Colon (tissue), 2 donors: ENCODE measurements around the gene CHCHD4.

ENCODE experiments used
- FAIRE-seq: peaks from 2 replicates; lab custom pipeline; 2012; peaks lifted over from hg19 to GRCh38; lab: Jason Lieb, UNC
- donor health status: control.
- donor health status: control.

CHCHD4 gene

DNA sequence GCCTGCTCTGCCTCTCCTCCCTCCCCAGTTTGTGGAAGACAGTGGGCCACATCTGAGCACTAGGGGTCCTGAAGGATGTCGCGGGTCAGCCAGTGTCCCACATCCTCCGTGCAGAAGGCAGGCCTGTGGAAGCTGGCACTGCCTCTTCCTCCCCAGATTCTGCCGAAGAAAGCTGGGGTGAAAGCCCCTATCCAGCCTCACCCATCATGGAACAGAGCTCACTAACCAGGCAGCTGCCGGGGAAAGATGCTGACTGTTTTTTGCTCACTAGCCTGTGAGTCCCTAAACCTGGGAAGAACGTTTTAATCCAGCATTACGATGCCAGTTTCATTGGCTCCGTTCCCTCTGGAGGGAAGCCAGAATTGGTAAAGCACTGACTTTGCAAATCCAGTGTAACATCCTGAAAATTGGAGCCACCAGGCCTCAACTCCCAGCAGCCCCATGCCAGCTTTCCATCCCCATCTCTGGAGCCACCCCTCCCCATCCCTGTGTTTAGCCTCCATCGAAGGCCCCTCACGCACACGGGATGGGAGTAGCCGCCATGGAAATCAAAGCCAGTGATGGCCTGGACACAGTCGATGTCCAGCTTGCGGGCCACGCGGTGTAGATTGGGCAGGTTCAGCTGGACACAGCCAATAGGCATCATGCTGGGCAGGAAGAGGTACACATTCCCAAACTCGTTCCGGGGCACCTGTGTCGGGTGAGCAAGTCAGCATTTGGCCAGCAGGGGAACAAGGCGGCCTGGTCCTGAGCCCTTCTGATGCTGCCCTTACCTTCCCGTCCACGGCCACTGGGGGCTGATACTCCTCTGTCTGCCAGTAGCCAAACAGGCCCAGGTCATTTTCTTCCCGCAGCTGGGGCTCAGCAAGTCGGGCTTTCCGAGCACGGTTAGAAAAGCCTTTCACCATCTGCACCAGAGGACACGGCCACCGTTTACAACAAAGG lies 23.6 kb upstream of the CHCHD4 start:
- no peak for FAIRE-seq

DNA sequence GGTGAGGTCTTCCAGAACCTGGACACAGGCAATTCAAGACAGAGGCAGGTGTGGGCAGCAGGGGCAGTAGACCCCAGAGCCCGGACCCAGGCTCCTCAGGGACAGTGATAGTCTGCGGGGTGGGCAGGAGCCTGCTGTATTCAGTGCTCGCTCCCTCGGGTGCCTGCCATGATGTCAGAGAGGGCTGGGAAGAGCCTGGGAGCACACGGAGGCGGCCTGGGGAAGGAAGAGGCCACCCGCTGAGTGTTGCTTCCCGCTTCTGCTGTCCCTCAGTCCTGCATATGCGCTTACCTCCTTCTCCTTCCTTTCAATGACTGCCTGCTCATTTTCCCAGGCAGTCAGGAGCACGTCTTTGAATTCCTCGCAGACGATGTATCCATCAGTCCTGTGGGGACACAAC lies 22.9 kb upstream of the CHCHD4 start:
- FAIRE-seq: no peak

DNA sequence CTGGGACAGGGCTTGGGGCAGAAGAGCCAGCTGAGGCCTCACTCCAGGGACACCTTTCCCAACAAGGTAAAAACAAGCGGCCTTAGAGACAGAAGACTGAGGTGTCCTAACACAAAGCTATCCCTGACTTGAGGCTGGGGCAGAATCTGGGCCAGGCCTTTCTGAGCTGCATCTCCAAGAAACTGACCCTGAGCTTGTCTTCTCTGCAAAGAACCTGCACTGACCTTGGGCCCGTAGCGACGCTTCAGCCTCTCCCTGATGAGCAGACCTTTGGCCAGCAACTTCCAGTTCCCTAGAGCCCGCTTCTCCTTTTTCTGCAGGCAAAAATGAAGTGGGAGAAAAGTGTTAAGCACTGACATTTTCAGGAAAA lies 22.4 kb upstream of the CHCHD4 start:
- no peak for FAIRE-seq

DNA sequence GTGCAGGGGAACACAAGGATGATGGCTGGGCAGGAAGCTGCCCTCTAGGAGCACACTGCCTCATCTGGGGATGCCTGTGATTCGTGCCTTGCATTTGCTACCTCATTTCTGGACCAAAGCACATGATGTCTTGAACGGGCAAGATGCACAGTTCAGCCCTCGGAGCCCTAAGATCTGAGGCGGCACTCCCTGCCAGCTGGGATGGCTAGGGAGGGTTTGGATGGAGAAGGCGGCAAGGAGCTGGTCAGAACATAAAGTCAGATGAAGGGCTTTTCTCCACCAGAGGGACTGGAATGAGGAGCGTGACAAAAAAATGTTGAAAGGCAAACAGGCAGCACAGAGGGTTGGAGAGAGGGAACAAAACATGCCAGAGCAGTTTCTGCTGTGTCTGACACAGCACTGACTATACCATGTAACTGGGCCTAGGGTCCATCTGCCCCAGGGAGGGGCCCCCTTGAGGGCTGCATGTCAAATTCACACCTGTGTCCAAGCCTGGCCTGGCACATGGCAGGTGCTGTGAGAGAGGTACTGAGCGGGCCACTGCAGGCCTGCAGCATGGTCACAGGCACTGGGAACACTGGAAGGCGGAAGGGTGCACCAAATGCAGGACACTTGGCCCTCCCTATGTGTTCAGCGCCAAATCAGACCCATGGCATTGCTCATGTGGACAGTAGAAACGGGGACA lies 21.9 kb upstream of the CHCHD4 start:
- no peak for FAIRE-seq

DNA sequence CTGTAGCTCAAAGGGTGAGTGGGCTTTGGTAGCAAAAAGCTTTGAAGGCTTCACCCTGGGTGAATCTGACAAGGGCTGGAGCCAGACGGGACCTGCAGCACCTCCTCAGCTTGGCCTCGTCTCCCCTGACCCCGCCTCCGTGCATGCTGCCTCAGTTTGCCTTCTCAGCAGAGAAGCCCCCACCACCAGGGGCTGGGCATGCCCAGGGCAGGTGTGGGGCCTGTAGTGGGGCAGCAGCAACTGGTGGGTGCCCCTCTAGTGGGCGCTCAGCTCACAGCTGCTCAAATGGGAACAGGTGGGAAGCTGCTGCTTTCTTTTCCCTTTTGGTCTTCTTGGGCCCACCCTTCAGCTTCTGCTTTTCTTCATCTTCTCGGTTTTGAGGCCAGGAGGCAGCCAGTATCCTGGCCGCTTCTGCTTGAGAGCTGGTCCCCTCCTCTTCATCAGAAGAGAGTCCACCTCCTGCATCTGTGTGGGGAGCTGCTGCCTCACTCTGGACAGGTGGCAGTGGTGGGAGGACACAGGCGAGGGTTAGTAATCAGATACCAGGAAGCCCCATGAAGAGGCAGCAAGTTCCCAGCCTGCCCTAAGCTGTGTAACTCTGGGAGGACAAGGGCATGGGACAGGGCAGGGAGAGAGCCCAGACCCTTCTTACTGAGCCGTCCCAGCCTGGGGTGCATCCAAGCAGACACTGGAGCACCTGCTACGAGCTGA lies 21.2 kb upstream of the CHCHD4 start:
- FAIRE-seq: no peak

DNA sequence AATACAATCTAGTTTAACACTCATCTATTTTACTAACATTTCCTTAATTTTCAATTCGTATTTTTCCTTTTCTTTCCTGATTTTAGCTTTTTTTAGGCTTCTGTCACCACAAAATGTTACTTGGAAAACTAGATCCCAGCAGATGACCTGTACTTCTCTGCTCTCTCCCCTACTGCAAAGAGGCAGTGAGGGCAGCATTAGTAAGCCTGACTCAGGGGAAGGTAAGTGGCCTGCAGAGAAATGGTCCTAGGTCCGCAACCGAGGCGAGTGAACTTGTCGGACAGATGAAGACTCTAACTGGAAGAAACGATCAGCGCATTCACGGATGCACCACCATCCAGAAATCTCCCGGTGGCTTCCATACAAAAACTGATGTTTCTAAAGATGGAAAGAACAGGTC lies 20.6 kb upstream of the CHCHD4 start:
- FAIRE-seq: no peak

DNA sequence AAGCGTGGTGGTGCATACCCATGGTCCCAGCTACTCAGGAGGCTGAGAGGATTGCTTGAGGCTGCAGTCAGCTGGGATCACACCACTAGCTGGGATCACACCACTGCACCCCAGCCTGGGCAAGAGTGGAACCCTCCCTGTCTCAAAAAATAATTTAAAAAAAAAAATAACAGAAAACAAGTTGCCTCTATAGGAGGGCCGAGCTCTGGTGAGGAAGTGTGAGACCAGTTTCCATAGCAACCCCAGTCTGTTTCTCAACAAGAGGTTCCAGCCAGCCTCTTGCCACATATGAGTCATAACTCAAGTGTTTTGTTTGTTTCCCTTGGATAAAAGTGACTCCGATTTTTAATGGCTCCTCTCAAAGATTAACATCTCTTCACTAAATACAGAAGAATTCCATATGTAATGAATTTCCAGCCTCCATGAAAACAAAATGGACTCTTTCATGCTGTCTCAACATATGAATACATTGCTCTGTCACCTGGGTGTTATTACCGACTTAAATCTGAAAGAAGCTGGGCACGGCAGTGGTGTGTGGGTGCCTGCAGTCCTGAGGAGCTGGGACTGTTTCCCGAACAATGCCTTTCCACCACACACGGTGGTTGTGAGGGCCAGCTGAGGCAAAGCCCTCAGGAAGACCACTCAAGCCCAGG lies 19.9 kb upstream of the CHCHD4 start:
- FAIRE-seq: peak; percentile 36

DNA sequence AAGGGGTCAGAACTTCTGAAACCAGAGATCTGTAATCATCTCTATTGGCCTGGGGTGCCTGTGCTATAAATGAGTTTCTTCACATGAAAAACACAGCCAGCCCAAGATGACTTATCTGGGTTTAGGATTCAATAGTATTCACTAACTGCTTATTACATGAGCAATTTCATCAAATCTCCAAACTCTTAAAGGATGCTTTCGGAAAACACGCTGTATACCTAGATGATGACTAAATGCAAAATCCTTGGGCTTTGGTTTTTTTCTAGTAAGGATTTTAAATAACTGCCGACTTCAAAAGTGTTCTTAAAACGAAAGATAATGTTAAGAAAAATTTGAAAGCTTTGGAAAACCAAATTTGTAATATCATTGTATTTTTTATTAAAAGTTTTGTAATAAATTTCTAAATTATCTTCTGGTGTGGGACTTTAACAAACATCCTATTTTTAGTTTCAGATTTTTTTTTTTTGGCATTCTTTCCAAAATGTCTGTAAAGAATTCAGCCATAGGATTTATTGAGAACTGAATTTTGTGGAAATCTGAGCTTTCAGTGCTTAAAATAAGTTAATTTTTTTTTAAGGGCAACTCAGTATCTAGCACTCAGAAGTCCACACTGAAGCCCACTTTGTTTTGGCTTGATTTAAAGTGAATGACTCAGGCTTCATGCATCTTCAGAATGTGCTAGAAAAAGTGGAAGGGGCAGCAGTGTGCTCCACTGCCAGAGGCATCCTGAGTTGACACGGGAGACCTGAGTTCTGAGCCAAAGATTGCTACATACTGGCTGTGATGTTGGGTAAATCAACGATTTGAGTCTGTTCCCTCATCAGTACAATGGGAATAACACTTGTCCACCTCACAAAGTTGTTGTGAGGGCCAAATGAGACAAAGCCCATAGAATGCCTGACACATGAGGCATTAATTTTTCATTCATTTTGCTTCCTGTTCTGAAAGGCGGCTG lies 18.9 kb upstream of the CHCHD4 start:
- peak; percentile 86 for FAIRE-seq

DNA sequence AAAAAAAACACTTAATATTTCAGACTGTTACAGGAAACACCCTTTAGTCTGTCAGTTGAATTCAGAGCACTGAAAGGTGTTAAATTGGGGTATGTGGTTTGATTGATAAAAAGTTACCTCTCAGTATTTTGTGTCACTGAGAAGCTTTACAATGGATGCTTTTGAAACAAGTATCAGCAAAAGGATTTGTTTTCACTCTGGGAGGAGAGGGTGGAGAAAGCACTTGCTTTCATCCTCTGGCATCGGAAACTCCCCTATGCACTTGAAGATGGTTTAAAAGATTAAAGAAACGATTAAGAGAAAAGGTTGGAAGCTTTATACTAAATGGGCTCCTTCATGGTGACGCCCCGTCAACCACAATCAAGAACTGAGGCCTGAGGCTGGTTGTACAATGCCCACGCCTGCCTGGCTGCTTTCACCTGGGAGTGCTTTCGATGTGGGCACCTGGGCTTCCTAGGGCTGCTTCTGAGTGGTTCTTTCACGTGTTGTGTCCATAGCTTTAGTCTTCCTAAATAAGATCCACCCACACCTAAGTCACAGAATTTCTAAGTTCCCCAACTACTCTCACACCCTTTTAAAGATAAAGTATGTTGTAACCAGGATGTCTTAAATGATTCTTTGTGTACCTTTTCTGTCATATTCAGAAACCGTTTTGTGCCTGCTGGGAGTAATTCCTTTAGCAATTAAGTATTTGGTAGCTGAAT lies 18.0 kb upstream of the CHCHD4 start:
- FAIRE-seq: no peak

DNA sequence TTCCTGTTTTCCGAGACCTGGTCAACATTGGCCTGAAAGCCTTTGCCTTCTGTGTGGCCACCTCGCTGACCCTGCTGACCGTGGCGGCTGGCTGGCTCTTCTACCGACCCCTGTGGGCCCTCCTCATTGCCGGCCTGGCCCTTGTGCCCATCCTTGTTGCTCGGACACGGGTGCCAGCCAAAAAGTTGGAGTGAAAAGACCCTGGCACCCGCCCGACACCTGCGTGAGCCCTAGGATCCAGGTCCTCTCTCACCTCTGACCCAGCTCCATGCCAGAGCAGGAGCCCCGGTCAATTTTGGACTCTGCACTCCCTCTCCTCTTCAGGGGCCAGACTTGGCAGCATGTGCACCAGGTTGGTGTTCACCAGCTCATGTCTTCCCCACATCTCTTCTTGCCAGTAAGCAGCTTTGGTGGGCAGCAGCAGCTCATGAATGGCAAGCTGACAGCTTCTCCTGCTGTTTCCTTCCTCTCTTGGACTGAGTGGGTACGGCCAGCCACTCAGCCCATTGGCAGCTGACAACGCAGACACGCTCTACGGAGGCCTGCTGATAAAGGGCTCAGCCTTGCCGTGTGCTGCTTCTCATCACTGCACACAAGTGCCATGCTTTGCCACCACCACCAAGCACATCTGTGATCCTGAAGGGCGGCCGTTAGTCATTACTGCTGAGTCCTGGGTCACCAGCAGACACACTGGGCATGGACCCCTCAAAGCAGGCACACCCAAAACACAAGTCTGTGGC lies 17.1 kb upstream of the CHCHD4 start:
- FAIRE-seq: no peak

DNA sequence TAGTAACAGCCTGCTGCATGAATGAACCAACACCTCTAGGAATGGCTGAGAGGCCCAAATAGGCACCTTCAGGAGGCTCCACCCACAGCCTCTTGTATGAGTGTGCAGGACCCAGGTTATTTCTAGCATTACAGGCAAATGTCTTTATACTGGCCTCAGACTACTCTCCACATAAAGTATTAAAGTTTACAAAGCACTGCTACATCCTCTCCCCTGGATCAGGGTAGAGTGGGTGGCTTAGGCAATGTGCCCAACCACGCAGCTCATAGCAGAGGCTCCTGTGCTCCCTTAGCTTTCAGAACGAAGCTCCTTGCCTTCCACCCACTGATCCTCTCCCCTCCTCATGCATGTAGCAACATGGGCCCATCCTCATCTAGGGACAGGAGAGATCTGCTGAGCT lies 16.5 kb upstream of the CHCHD4 start:
- FAIRE-seq: no peak

DNA sequence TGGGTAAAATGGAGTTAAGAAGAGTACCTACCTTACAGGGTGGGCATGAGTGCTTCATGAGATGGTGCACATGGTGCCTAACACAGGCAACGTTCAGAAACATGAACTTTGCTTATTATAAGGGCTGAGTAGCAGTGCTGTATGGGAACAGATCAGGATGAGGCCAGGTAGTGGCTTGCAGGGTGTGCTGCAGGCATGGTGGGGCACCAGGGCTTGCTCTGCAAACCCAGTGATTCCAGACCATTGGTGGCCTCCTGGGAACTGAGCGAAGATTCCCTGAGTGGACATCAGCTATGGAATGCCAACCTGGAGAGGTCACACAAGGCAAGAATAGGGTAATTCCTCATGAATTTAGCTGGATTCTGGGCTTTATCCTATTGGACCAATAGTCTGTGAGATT lies 16.0 kb upstream of the CHCHD4 start:
- FAIRE-seq: no peak

DNA sequence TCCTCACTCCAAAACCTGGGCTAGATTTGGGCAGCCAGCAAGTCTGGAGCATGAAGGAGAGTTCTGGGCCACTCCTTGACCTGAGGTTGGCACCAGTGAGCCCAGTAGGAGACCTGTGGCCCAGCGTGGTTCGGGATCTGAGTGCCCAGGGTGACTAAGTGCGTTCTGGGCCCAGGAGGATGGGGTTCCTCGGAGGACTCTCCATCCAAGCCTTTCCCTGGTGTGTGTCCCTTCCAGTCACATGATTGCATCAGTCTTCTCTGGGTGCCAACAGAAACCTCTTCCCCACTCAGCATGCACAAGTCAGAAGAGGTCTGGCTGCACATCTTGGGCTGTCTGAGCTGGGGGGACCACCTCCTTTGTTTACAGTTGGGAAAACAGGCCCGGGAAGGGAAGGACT lies 15.1 kb upstream of the CHCHD4 start:
- no peak for FAIRE-seq

DNA sequence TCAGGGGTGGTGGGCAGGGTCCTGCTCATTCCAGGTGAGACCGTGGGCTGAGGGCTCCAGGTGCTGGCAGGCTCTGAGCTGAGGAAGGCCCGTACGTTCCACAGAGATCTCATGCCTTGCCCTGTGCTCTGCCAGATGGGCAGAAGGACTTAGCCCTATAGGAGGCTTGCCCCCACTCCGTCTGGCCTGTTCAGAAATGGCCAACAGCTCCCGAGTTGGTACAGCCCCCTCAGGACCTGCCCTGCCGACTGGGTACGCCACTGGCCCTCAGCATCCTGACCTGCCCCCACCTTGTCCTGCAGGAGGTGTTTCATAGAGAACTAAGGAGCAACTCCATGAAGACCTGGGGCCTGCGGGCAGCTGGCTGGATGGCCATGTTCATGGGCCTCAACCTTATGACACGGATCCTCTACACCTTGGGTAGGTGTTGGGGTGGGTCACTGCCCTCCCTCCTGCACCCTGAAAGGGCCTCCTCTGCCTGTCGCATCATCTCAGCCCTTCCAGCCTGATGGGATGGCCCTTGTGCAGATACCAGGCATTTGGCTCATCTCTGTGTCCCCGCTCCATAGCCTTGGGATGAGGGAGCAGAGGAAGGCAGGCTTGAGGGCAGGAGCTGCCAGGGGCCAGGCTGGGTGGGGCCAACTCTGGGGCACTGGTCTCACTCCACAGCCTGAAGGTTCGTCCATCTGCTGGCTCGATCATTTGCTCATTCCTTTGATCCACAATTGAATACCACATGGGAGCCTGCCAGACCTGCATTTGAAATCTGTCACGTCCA lies 14.4 kb upstream of the CHCHD4 start:
- FAIRE-seq: no peak

DNA sequence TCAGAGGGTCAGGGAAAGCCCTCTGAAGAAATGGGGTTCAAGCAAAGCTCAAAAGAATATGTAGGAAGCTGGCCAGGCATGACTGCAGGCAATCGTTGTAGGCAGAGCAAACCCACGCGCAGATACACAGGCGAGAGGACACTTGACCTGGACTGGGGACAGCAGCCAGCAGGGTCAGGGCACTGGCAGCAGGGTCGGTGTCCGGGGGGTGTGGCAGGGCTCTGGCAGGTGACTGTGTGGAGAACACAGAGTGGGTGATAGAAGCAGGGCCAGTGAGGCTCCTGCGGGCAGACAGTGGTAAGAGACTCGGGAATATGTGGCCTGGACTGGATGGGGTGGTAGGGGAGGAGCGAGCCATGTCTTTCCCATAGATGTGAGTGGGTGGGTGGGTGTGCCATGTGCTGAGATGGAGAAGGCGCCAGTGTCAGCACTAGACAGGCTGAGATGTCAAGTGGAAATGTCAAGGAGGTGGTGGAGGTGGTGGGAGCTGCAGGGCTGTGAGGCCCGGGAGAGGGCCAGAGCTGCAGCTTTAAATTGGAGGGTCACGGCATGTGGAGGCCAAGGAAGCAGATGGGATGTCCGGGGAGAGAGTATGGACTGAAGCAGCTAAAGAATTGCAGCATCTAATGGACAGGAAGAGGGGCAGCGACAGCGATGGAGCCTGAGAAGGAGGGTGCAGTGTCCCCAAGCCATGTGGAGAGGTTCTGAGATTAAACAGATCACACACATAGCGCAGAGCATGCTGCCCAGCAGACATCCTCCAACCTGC lies 13.6 kb upstream of the CHCHD4 start:
- no peak for FAIRE-seq

DNA sequence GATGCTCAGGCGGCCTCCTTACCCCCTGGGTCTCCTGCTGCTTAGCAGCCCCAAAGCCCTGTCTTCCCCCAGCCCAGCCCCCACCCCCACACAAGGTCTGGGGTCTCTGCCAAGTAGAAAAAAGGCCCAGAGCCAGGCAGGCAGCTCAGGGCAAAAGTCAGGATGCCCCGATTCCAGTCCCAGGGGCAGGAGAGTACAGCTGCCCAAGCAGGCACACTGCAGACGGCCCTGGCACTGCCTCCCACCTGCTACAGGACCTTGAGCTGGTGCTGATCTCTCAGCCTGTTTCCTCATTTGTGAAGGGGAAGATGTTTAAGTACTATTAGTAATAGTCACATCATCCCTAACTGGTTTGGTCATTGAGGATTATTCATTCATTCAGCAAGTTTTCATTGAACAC lies 12.8 kb upstream of the CHCHD4 start:
- FAIRE-seq: no peak

DNA sequence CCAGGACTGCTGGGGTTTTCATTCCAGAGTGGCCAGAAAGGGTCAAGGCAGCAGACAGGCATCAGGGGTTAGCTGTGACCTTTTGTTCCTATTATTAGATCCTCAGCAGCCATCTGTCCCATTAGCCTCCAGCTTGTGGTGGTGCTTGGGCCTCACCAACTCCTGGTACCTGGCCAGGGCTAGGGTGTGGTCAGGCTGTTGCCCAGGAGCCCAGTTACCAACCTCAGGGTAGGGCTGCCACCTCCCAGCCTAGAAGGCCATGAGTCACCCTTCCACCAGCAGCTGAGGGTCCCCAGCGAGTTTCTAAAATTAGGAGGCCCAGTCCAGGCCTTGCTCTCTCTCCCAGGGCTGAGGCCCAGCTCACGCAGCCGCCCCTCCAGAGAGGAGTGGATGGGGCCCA lies 12.3 kb upstream of the CHCHD4 start:
- FAIRE-seq: no peak

DNA sequence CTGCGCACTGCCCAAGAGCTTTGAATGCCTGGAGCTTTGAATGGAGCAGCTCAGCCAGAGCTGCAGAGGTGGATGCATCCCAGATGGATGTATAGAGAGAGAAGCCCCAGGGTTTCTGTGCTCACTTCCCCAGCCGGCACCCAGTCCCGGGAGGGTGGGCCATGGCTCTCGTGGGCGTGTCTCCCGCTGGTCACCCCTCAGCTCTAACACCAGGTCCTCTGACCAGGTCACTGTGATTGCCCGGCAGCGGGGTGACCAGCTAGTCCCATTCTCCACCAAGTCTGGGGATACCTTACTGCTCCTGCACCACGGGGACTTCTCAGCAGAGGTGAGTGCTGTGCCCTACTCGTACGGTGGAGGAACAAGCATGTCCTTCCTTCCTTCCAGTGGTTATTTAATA lies 10.9 kb upstream of the CHCHD4 start:
- FAIRE-seq: no peak
